Raji (cell line): ENCODE results near the gene ZNF786.

Source experiments
- POLR2A ChIP-seq: IDR thresholded peaks from 2 replicates; pipeline ENCODE4 v1.6.1; 2011; ENCODE audit warnings: low read depth, low read length, control low read depth; ENCODE audit not compliant: insufficient read depth

ZNF786 gene

GRCh38 chr7:149021725-149022062, 68.8 kb downstream of the ZNF786 start:
- no peak for TF ChIP-seq POLR2A

- TF ChIP-seq POLR2A: no peak
Measured at GRCh38 chr7:149020483-149020882, 70.0 kb downstream of the ZNF786 start.
